ENCODE measurements around the gene PTCSC3.

DNA sequence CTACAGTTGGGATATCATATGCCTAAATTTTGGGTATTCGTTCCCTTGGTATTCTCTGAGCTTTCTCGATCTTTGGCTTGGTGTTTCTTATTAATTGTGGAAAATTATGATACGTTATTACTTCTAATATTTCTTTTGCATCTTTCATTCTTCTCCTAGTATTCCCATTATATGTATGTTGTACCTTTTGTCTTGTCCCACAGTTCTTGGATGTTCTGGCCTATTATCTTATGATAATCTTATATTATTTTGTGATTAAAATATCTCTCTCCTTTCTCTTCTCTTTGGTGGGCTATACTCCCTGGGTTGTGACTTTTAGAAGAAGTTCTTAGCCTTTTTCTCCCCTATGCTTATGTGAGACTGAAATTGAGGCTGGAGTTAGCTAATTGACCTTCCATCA lies 25.2 kb downstream of the PTCSC3 start:
- no peak for TF ChIP-seq MXI1 (IDR thresholded peaks at IDR 0.05; ENCODE audit: low read depth, low read length)
- TF ChIP-seq, protein P1, sequence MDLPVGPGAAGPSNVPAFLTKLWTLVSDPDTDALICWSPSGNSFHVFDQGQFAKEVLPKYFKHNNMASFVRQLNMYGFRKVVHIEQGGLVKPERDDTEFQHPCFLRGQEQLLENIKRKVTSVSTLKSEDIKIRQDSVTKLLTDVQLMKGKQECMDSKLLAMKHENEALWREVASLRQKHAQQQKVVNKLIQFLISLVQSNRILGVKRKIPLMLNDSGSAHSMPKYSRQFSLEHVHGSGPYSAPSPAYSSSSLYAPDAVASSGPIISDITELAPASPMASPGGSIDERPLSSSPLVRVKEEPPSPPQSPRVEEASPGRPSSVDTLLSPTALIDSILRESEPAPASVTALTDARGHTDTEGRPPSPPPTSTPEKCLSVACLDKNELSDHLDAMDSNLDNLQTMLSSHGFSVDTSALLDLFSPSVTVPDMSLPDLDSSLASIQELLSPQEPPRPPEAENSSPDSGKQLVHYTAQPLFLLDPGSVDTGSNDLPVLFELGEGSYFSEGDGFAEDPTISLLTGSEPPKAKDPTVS (IDR thresholded peaks at IDR 0.05; ENCODE audit: low read depth, low read length), result no peak
